ENCODE data around the gene ZNF407.

Gene ZNF407

DNA sequence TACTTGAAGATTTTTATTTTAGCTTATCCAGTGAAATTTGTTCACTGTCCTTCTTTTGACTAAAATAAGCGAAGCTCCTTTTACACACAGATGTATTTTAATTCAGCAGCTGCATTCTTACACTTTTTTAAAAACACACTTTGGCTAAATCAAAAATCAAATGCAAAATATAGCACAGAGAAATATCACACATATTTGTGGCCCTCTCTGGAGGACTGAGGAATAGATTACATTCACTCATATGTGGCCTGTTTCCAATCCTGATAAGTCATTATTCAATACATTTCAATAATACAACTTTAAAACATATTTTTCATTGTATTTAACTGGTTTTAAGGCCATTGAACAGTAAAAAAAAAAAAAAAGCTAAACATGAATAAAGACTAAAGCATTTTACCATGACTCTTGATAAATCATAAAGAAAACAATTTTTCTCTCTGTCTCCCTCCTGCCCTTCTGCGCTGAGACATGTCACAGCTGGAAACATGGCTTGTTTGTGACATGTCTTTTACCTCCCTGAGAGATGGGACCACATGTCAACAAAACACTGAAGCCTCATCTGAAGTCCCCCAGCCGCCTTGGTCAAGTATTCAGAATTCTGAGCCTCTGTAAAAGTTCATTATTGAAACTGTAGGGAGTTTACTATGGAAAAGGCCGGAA is 221.0 kb downstream of the ZNF407 start:
- Histone ChIP-seq H3K79me1 (ENCODE audit: low read length) (no peaks in the 10 kb centered on the region), H4K5ac (ENCODE audit: low read length) (no peak overlapping the region), H3K36me3 (ENCODE audit: control insufficient read depth, insufficient read depth, low read length) (no peaks in the 10 kb centered on the region), H2BK15ac (replicated peaks; ENCODE audit: low read depth) (no peak overlapping the region), H3K27ac (ENCODE audit: low read depth, low read length) (no peak overlapping the region), H3K23ac (ENCODE audit: low read length) (no peak overlapping the region), H3K4me2 (ENCODE audit: low read length) (no peak overlapping the region), H2BK5ac (ENCODE audit: low read length) (no peak overlapping the region), H2AK5ac (ENCODE audit: low read length) (no peak overlapping the region), H4K8ac (ENCODE audit: low read depth, low read length) (no peak overlapping the region), H2BK120ac (ENCODE audit: low read depth, low read length) (no peak overlapping the region), H3K27me3 (ENCODE audit: insufficient read depth, low read length, poor library complexity) (no peaks in the 10 kb centered on the region), H3K18ac (ENCODE audit: low read length) (no peak overlapping the region), H3K4ac (ENCODE audit: low read depth, low read length) (no peak overlapping the region), H3K4me3 (ENCODE audit: low read length) (no peak overlapping the region), H3K4me1 (ENCODE audit: control insufficient read depth, low read depth, low read length) (no peaks in the 10 kb centered on the region), H3K56ac (ENCODE audit: low read length) (no peak overlapping the region), H3K79me2 (ENCODE audit: control insufficient read depth, insufficient read depth, low read length) (no peaks in the 10 kb centered on the region), H3K9ac (ENCODE audit: low read length) (no peak overlapping the region)
- no CpG with 5 or more reads among the region's 4 CpGs for WGBS (ENCODE audit: extremely low coverage, insufficient coverage, low lambda C conversion rate)
- no peak for DNase-seq

DNA sequence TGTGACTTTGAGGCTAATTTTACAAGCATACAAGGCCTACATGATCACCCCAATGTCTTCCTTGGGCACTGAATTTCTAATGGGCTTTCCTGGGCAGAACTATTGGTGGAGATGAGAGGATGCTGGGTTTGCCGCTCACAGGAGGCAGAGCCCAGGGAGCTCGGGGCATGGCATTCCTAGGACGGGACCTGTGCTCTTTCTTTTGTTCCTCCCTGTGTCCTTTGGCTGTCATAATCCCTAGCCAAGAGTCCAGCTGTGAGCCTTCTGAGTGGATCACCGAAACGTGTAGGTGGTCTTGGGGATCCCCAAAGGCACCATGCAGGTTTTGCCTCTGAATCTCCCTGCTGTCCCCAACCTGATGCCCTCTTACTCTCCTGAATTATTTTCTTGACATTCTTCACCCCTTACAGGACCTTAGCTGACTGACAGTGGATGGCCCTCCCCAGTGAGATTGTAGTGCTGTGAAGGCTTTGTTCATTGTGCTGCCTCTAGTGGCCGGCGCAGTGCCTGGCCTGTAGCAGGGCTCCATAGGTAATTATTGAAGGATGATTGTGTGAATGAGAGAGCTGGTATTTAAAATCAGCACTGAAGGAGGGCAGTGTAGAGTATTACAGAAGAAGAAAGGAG is 221.9 kb downstream of the ZNF407 start:
- Histone ChIP-seq H3K4ac (ENCODE audit: low read depth, low read length) (no peak overlapping the region), H2BK5ac (ENCODE audit: low read length) (no peak overlapping the region), H2BK15ac (replicated peaks; ENCODE audit: low read depth) (no peak overlapping the region), H2AK5ac (ENCODE audit: low read length) (no peak overlapping the region), H3K23ac (ENCODE audit: low read length) (no peak overlapping the region), H3K79me1 (ENCODE audit: low read length) (no peaks in the 10 kb centered on the region), H2BK120ac (ENCODE audit: low read depth, low read length) (no peak overlapping the region), H3K18ac (ENCODE audit: low read length) (no peak overlapping the region), H3K4me2 (ENCODE audit: low read length) (no peak overlapping the region), H3K4me1 (ENCODE audit: control insufficient read depth, low read depth, low read length) (no peaks in the 10 kb centered on the region), H4K8ac (ENCODE audit: low read depth, low read length) (no peak overlapping the region), H3K27ac (ENCODE audit: low read depth, low read length) (no peak overlapping the region), H3K56ac (ENCODE audit: low read length) (peak overlapping the region; percentile 71), H3K27me3 (ENCODE audit: insufficient read depth, low read length, poor library complexity) (no peaks in the 10 kb centered on the region), H4K5ac (ENCODE audit: low read length) (no peak overlapping the region), H3K4me3 (ENCODE audit: low read length) (no peak overlapping the region), H3K9ac (ENCODE audit: low read length) (no peak overlapping the region), H3K79me2 (ENCODE audit: control insufficient read depth, insufficient read depth, low read length) (no peaks in the 10 kb centered on the region), H3K36me3 (ENCODE audit: control insufficient read depth, insufficient read depth, low read length) (no peaks in the 10 kb centered on the region)
- DNase-seq = peak; percentile 95
- WGBS (ENCODE audit: extremely low coverage, insufficient coverage, low lambda C conversion rate) = no CpG with 5 or more reads among the region's 7 CpGs

DNA sequence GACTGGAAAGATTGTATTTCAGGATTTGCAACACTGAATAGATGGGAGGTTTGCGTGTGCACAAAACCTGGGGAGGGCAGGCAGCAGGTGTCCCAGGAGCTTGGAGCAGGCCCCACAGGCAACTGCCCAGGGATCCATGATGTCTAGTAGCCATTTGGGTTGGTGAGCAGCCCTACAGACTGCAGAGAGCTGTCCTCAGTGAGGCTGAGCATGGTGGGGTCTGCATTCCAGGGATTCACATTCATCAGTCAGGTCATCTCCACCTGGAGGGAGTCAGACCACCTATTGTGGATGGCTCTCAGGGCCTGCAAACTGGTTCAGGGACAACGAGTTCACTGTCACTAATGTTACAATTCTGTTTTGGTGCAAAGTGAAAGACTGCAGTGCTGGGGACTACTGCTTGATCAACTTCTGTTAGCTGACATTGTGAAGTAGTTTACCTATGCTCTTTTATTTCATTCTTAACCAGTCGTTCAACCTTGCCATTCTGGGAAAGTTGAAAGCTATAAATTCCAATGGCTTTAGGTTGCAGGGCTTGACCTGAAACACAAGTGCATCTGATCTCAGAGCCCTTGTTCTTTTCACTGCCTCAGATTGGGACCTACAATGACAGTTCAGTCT is 222.6 kb downstream of the ZNF407 start:
- no peak overlapping the region for H3K18ac ChIP-seq (ENCODE audit: low read length)
- H2AK5ac ChIP-seq (ENCODE audit: low read length) = no peak overlapping the region
- no peak overlapping the region for H3K4me2 ChIP-seq (ENCODE audit: low read length)
- no peaks in the 10 kb centered on the region for H3K36me3 ChIP-seq (ENCODE audit: control insufficient read depth, insufficient read depth, low read length)
- no peaks in the 10 kb centered on the region for H3K4me1 ChIP-seq (ENCODE audit: control insufficient read depth, low read depth, low read length)
- no peaks in the 10 kb centered on the region for H3K27me3 ChIP-seq (ENCODE audit: insufficient read depth, low read length, poor library complexity)
- H4K8ac ChIP-seq (ENCODE audit: low read depth, low read length) = no peak overlapping the region
- no peak overlapping the region for H2BK15ac ChIP-seq (replicated peaks; ENCODE audit: low read depth)
- H3K27ac ChIP-seq (ENCODE audit: low read depth, low read length) = no peak overlapping the region
- no peak overlapping the region for H3K9ac ChIP-seq (ENCODE audit: low read length)
- no peak overlapping the region for H3K23ac ChIP-seq (ENCODE audit: low read length)
- no CpG with 5 or more reads among the region's 3 CpGs for WGBS (ENCODE audit: extremely low coverage, insufficient coverage, low lambda C conversion rate)
- H3K79me1 ChIP-seq (ENCODE audit: low read length) = no peaks in the 10 kb centered on the region
- H3K79me2 ChIP-seq (ENCODE audit: control insufficient read depth, insufficient read depth, low read length) = no peaks in the 10 kb centered on the region
- peak; percentile 27 for DNase-seq
- H3K56ac ChIP-seq (ENCODE audit: low read length) = no peak overlapping the region
- H3K4ac ChIP-seq (ENCODE audit: low read depth, low read length) = no peak overlapping the region
- H3K4me3 ChIP-seq (ENCODE audit: low read length) = no peak overlapping the region
- H2BK5ac ChIP-seq (ENCODE audit: low read length) = no peak overlapping the region
- H2BK120ac ChIP-seq (ENCODE audit: low read depth, low read length) = no peak overlapping the region
- H4K5ac ChIP-seq (ENCODE audit: low read length) = no peak overlapping the region

DNA sequence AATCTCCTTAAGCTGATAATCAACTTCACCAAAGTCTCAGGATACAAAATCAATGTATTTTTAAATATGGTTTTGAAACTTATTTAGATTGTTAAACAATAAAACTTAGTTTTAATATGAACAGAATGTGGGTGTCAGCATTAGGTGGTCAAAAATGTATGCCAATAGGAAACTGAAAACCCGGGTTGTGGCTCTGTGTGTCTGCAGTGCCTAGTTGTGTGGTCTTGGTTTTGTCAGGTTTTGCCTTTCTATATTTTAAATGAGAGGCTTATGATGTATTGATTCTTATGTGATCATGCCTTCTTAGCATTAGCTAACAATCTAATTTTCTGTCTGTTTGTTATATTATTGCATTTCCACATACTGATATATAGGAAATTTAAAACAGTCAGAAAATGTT is 227.8 kb downstream of the ZNF407 start:
- Histone ChIP-seq H3K79me2 (ENCODE audit: control insufficient read depth, insufficient read depth, low read length) (no peaks in the 10 kb centered on the region), H4K8ac (ENCODE audit: low read depth, low read length) (no peak overlapping the region), H3K9ac (ENCODE audit: low read length) (no peak overlapping the region), H2AK5ac (ENCODE audit: low read length) (no peak overlapping the region), H3K36me3 (ENCODE audit: control insufficient read depth, insufficient read depth, low read length) (no peaks in the 10 kb centered on the region), H3K79me1 (ENCODE audit: low read length) (no peaks in the 10 kb centered on the region), H2BK15ac (replicated peaks; ENCODE audit: low read depth) (no peak overlapping the region), H3K27me3 (ENCODE audit: insufficient read depth, low read length, poor library complexity) (no peaks in the 10 kb centered on the region), H3K56ac (ENCODE audit: low read length) (no peak overlapping the region), H3K4ac (ENCODE audit: low read depth, low read length) (no peak overlapping the region), H2BK5ac (ENCODE audit: low read length) (no peak overlapping the region), H3K4me3 (ENCODE audit: low read length) (no peak overlapping the region), H4K5ac (ENCODE audit: low read length) (no peak overlapping the region), H3K4me1 (ENCODE audit: control insufficient read depth, low read depth, low read length) (no peaks in the 10 kb centered on the region), H3K27ac (ENCODE audit: low read depth, low read length) (no peak overlapping the region), H3K18ac (ENCODE audit: low read length) (no peak overlapping the region), H3K23ac (ENCODE audit: low read length) (no peak overlapping the region), H2BK120ac (ENCODE audit: low read depth, low read length) (no peak overlapping the region), H3K4me2 (ENCODE audit: low read length) (no peak overlapping the region)
- no peak for DNase-seq
- no CpG with 5 or more reads among the region's 1 CpG for WGBS (ENCODE audit: extremely low coverage, insufficient coverage, low lambda C conversion rate)

DNA sequence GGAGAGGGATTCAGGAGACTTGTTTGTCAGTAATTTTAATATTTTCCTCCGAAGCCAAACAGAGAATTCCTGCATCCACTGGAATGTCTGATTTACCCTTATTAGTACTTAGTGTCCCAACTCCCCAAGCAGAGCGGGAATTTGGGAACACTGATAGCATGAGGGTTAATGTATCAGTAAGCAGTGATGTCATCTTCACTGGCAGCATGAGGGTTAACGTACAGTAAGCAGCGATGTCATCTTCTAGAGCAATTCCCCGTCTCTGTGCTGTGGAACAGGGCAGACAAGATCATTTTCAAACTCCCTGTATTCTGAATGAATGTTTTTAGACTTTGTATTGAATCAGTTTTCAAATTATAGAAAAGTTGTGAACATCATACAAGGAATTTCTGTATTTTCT is 228.9 kb downstream of the ZNF407 start:
- H3K27me3 ChIP-seq (ENCODE audit: insufficient read depth, low read length, poor library complexity) = no peaks in the 10 kb centered on the region
- H3K4ac ChIP-seq (ENCODE audit: low read depth, low read length) = no peak overlapping the region
- DNase-seq = no peak
- no peak overlapping the region for H3K4me2 ChIP-seq (ENCODE audit: low read length)
- H3K4me3 ChIP-seq (ENCODE audit: low read length) = no peak overlapping the region
- no peak overlapping the region for H3K56ac ChIP-seq (ENCODE audit: low read length)
- no peak overlapping the region for H2AK5ac ChIP-seq (ENCODE audit: low read length)
- H3K23ac ChIP-seq (ENCODE audit: low read length) = no peak overlapping the region
- H3K79me1 ChIP-seq (ENCODE audit: low read length) = no peaks in the 10 kb centered on the region
- H3K27ac ChIP-seq (ENCODE audit: low read depth, low read length) = no peak overlapping the region
- no CpG with 5 or more reads among the region's 5 CpGs for WGBS (ENCODE audit: extremely low coverage, insufficient coverage, low lambda C conversion rate)
- H4K5ac ChIP-seq (ENCODE audit: low read length) = no peak overlapping the region
- no peak overlapping the region for H2BK15ac ChIP-seq (replicated peaks; ENCODE audit: low read depth)
- H2BK120ac ChIP-seq (ENCODE audit: low read depth, low read length) = no peak overlapping the region
- no peaks in the 10 kb centered on the region for H3K4me1 ChIP-seq (ENCODE audit: control insufficient read depth, low read depth, low read length)
- no peaks in the 10 kb centered on the region for H3K79me2 ChIP-seq (ENCODE audit: control insufficient read depth, insufficient read depth, low read length)
- H4K8ac ChIP-seq (ENCODE audit: low read depth, low read length) = no peak overlapping the region
- H3K36me3 ChIP-seq (ENCODE audit: control insufficient read depth, insufficient read depth, low read length) = no peaks in the 10 kb centered on the region
- H3K18ac ChIP-seq (ENCODE audit: low read length) = no peak overlapping the region
- H2BK5ac ChIP-seq (ENCODE audit: low read length) = no peak overlapping the region
- H3K9ac ChIP-seq (ENCODE audit: low read length) = no peak overlapping the region
